Adrenal gland (tissue), 12 donors: Measurements from ENCODE around the gene FGF22. TPM values are rescaled to one million over a fixed set of nuclear protein-coding genes. Genes with fewer than 3 reads are reported as not detected.

ENCODE experiments used
- DNase-seq, 7 donors: peaks; one replicate each; pipeline ENCODE4 v3.0.0-alpha.2; 2019 to 2020
- H3K27ac ChIP-seq, 5 donors: fragments of 200-600 bp; sonication (generic) in 4 of 5; 1 replicate in 3 of 5; 2 replicates in 2 of 5; pipeline versions ENCODE4 v1.5.1 to v1.8.0; 2016 to 2020; ENCODE audit warnings: mild to moderate bottlenecking in 1 of 5
- H3K27me3 ChIP-seq: fragments of 200-600 bp; 2 replicates; pipeline ENCODE4 v1.8.0; 2021
- H3K36me3 ChIP-seq, 2 donors: fragments of 200-600 bp; replicated peaks in 1 of 2; 1 replicate in 1 of 2; 2 replicates in 1 of 2; pipeline versions ENCODE4 v1.5.1 to v1.8.0; 2018 to 2022
- H3K4me1 ChIP-seq, 2 donors: fragments of 200-600 bp; replicated peaks in 1 of 2; 1 replicate in 1 of 2; 2 replicates in 1 of 2; pipeline versions ENCODE4 v1.5.1 to v1.8.0; 2018 to 2021
- H3K4me3 ChIP-seq, 4 donors: fragments of 200-600 bp; sonication (generic) in 3 of 4; one replicate each; pipeline ENCODE4 v1.5.1; 2016 to 2018
- H3K9me3 ChIP-seq, 3 donors: fragments of 200-600 bp; sonication (generic) in 1 of 3; replicated peaks in 1 of 3; 1 replicate in 2 of 3; 2 replicates in 1 of 3; pipeline versions ENCODE4 v1.5.1 to v1.8.0; 2016 to 2021
- CTCF ChIP-seq, 6 experiments: fragments of 450-650 bp in 4 of 6; fragments of 200-600 bp in 2 of 6; sonication (generic) in 1 of 6; IDR thresholded peaks; 1 replicate in 5 of 6; 2 replicates in 1 of 6; pipeline versions ENCODE4 v1.5.1 to v1.8.0; 2016 to 2021; ENCODE audit warnings: antibody characterized with exemption in 6 of 6, mild to moderate bottlenecking in 2 of 6, moderate library complexity in 1 of 6
- POLR2A ChIP-seq, 2 donors: fragments of 450-650 bp; IDR thresholded peaks; one replicate each; pipeline ENCODE4 v1.6.1; 2017; ENCODE audit warnings: antibody characterized with exemption in 2 of 2, mild to moderate bottlenecking in 2 of 2, moderate library complexity in 1 of 2
- WGBS, 4 donors: extraction: QIAGEN DNeasy Blood & Tissue Kit in 2 of 4; methylation state at CpG; one replicate each; pipeline versions ENCODE4 v1.1.5 to v1.1.7; 2013 to 2017; 5-methylcytosine and 5-hydroxymethylcytosine counted together
- intact Hi-C, 2 donors: fragments of 100-400 bp; cut with DNase I; formaldehyde crosslinking; loops; one replicate each; pipeline versions ENCODE4 v1.14.1 to v1.15.0; 2022 to 2023
- polyA plus RNA-seq, 3 donors: library from polyadenylated mRNA; stranded (reverse); fragments of 200-250 nt in 2 of 3; fragments of 350-450 nt in 1 of 3; fragmentation: Illumina TruSeq in 1 of 3; extraction: RNeasy Lipid Tissue Mini Kit (QIAGEN cat#74804) in 1 of 3; gene quantifications; one replicate each; pipeline ENCODE4 v1.2.3, GENCODE V29; 2013 to 2014
- total RNA-seq, 9 donors: library from RNA; depleted of rRNA in 4 of 9; stranded (reverse); fragments of >200 nt in 4 of 9; fragments of 120-200 nt in 1 of 9; fragmentation: NEBNext Ultra II Directional in 1 of 9; extraction: Animal tissue kit (Norgen Biotek cat#: 25700) in 1 of 9; gene quantifications; one replicate each; pipeline versions ENCODE4 v1.1.0 to v1.2.4, GENCODE V29; 2013 to 2023
- donor health status: healthy with polysubstance abuse.
- donor health status: Bipolar disorder and iron deficiency.
- donor health status: DM: yes; HTN: yes; CAD: no.
- donor health status: DM: no; HTN: no; CAD: no.
- donor health status: DM: no; HTN: no; CAD: no.
- donor health status: DM: yes; HTN: yes; CAD: no.

Gene FGF22
- total and polyA plus RNA-seq, 12 donors: 0.14 to 1.2 (median 0.31) TPM; not detected in 6

GRCh38 chr19:612941-613340 lies 26.7 kb upstream of the FGF22 start:
- Histone ChIP-seq H3K36me3 (peaks cover 0 to 6% of the 10 kb centered on the region in 2 donors), H3K9me3 (no peaks in the 10 kb centered on the region), H3K4me1 (peaks cover 14 to 15% of the 10 kb centered on the region in 2 donors), H3K4me3 (no peak overlapping the region), H3K27me3 (no peaks in the 10 kb centered on the region), H3K27ac (no peak overlapping the region)
- TF ChIP-seq CTCF (IDR thresholded peaks at IDR 0.05): no peak
- TF ChIP-seq POLR2A (IDR thresholded peaks at IDR 0.05): no peak
- DNase-seq: no peak
- intact Hi-C loops: no loop called here
- WGBS, 4 donors: 91 to 96% (median 92%) methylated on average over 25 to 33 of the region's 33 CpGs

GRCh38 chr19:613732-614567 lies 25.7 kb upstream of the FGF22 start:
- TF ChIP-seq POLR2A (IDR thresholded peaks at IDR 0.05) (no peak), CTCF (IDR thresholded peaks at IDR 0.05) (no peak)
- no peak overlapping the region for H3K4me3 ChIP-seq
- peaks cover 14 to 15% of the 10 kb centered on the region in 2 donors for H3K4me1 ChIP-seq
- H3K27ac ChIP-seq: no peak overlapping the region
- no peaks in the 10 kb centered on the region for H3K9me3 ChIP-seq
- H3K27me3 ChIP-seq: no peaks in the 10 kb centered on the region
- WGBS, 4 donors: 81 to 87% (median 83%) methylated on average over 23 to 54 of the region's 54 CpGs
- DNase-seq: no peak
- intact Hi-C loops: no loop called here
- peaks cover 0 to 16% of the 10 kb centered on the region in 2 donors for H3K36me3 ChIP-seq

DNA sequence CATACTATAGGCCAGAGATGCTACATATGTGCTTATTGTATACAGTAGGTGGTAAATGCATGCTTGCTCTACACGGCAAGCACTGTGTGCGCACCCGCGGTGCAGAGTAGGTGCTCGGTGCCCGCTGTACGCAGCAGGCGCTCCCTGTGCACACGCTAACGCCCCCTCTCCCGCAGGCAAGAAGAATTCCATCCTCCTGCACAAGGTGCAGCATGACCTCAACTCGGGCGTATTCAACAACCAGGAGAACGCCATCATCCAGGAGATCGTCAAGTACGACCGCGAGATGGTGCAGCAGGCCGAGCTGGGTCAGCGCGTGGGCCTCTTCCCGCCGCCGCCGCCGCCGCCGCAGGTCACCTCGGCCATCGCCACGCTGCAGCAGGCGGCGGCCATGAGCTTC lies 24.1 kb upstream of the FGF22 start:
- intact Hi-C loops: no loop called here
- DNase-seq: no peak
- peaks cover 0 to 31% of the 10 kb centered on the region in 2 donors for H3K36me3 ChIP-seq
- no peaks in the 10 kb centered on the region for H3K9me3 ChIP-seq
- no peaks in the 10 kb centered on the region for H3K27me3 ChIP-seq
- TF ChIP-seq POLR2A (IDR thresholded peaks at IDR 0.05): no peak
- TF ChIP-seq CTCF (IDR thresholded peaks at IDR 0.05): no peak
- 48 to 86% (median 55%) methylated on average over 15 to 33 of the region's 33 CpGs for WGBS, 4 donors
- H3K27ac ChIP-seq: no peak overlapping the region
- no peak overlapping the region for H3K4me3 ChIP-seq
- peaks cover 9 to 11% of the 10 kb centered on the region in 2 donors for H3K4me1 ChIP-seq

DNA sequence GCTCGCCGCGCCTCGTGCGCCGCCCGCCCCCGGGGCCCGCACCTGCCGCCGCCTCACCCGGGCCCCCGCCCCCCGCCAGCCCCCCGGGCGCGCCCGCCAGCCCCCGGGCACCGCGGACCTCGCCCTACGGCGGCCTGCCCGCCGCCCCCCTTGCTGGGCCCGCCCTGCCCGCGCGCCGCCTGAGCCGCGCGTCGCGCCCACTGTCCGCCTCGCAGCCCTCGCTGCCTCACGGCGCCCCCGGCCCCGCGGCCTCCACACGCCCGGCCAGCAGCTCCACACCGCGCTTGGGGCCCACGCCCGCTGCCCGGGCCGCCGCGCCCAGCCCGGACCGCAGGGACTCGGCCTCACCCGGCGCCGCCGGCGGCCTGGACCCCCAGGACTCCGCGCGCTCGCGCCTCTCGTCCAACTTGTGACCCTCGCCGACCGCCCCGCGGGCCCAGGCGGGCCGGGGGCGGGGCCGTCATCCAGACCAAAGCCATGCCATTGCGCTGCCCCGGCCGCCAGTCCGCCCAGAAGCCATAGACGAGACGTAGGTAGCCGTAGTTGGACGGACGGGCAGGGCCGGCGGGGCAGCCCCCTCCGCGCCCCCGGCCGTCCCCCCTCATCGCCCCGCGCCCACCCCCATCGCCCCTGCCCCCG lies 23.5 kb upstream of the FGF22 start:
- 44 to 85% (median 55%) methylated on average over 22 to 84 of the region's 97 CpGs; no CpG with 5 or more reads in 1 of the 4 donors for WGBS, 4 donors
- no peak for TF ChIP-seq CTCF (IDR thresholded peaks at IDR 0.05)
- no peak for TF ChIP-seq POLR2A (IDR thresholded peaks at IDR 0.05)
- no peak overlapping the region for H3K4me3 ChIP-seq
- H3K27ac ChIP-seq: no peak overlapping the region
- no peaks in the 10 kb centered on the region for H3K27me3 ChIP-seq
- intact Hi-C loops: no loop called here
- H3K9me3 ChIP-seq: no peaks in the 10 kb centered on the region
- H3K4me1 ChIP-seq: peaks cover 3 to 5% of the 10 kb centered on the region in 2 donors
- H3K36me3 ChIP-seq: peaks cover 0 to 35% of the 10 kb centered on the region in 2 donors
- no peak for DNase-seq
